Measurements from ENCODE around the gene RDH8.

The RDH8 gene, protein sequence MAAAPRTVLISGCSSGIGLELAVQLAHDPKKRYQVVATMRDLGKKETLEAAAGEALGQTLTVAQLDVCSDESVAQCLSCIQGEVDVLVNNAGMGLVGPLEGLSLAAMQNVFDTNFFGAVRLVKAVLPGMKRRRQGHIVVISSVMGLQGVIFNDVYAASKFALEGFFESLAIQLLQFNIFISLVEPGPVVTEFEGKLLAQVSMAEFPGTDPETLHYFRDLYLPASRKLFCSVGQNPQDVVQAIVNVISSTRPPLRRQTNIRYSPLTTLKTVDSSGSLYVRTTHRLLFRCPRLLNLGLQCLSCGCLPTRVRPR

DNA sequence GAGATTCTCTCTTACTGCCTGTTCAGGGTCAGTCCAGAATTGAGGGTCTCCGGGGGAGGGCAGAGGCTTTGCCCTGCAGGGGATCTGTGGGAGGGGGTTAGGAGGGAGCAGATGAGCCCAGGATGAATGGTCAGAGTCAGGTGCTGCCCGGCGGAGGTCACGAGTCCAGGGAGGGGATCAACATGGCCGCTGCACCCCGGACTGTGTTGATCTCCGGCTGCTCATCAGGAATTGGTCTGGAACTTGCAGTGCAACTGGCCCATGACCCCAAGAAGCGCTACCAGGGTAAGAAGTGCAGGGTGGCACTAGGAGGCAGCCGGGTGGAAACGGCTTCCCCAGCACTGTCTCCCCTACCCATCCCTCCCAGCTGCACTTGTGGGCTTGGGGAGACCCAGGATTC lies at the start of gene RDH8:
Gene RDH8 (plus strand): TSS at position 168 of the 400 bp plus-strand sequence. CDS start 15 bp downstream, at position 183.
- DNase-seq (ENCODE audit: low spot score), result no peak

DNA sequence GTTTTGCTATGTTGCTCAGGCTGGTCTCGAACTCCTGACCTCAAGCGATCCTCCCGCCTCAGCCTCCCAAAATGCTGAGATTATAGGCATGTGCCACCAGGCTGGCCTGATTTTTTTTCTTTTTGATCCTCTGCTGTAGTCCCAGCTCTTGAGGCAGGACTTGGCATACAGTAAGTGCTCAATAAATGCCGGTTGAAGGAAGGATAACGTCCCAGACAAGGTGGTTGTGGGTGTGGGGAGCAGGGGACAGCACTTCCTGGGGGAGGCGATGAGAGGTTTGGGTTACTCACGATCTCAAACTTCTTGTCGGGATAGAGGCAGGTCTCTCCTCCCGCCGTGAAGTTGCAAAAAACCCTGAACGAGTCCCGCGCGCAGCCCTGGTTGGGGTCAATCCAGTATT lies 47.3 kb upstream of the RDH8 start:
- DNase-seq (ENCODE audit: low spot score), result no peak

DNA sequence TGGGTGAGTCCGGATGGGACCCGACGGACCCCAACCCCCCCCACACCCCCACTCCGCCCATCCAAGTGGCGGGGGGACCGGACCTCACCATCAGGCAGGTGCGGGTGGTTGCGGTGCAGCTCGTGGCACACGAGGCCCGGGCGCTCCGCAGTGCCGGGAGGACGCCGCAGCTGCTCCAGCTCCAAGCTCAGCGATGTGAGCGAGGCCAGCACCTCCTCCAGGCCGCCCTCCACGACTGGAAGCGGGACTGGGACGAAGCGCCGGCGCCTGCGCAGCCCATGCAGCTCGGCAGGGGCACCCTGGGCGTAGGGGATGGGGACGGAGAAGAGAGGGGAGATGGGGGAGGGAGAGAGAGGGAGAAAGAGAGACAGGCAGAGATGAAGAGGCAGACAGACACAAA lies 46.8 kb upstream of the RDH8 start:
- DNase-seq (ENCODE audit: low spot score), result no peak

DNA sequence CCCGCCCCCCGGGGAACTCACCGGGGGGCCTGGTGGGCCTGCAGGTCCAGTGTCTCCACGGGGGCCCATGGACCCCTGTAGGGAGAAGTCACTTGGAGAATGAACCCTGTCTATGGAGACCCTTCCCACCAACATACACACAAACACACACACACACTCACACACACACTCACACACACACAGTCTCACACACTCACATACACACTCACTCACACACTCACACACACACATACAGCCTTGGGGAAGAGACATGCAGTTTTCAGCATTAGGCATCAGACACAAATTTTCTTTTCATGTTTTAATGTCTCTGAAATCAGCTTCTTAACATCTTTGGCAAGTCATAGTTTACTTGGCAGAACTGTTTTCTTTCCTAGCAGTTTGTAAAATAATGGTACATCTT lies 46.0 kb upstream of the RDH8 start:
- no peak for DNase-seq (ENCODE audit: low spot score)

DNA sequence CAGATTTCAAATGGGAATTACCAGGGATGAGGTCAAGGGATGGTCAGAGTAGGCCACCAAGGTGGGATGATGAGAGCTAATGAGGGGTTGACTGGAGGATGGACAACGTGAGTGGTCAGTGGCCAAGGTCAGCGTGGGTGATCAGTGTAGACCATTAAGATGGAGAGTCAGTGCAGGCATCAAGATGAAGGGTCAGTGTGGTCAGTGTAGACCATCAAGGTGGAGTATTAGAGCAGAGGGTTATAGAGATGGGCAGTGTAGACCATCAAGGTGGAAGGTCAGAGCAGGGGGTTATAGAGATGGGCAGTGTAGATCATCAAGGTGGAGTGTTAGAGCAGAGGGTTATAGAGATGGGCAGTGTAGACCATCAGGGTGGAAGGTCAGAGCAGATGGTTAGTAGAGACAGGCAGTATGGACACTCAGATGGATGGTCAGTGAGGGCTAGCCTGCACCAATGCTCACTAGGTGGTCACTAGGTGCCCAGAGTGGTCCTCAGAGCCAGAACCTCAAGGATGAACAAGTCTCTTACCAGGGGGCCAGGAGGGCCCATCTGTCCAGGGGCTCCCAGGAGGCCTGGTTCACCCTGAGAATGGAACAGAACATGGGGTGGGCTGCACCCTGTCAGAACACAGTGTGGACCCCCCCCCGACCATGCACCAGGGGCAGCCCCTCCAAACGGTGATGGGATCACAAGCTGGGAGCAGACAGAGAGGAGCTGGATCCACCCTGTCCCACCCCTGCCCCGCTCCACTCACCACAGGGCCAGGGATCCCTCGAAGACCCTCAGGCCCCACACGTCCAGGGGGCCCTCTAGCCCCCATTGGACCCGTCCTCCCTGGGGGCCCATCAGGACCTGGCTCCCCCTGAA lies 44.2 kb upstream of the RDH8 start:
- DNase-seq (ENCODE audit: low spot score), result no peak

DNA sequence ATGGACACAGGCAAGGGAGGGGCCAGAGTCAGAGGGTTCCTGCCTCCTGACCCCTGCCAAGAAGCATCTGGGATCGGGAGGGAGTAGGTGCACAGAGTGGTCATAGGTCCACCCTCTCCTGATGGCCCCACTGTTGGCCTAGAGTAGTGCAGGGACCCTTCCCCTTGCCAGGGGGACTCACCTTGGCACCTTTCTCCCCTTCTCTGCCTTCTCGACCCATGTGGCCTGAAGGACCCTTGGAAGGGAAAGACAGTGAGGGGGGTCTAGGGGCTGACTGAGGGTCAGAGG lies 43.7 kb upstream of the RDH8 start:
- DNase-seq (ENCODE audit: low spot score), result no peak

DNA sequence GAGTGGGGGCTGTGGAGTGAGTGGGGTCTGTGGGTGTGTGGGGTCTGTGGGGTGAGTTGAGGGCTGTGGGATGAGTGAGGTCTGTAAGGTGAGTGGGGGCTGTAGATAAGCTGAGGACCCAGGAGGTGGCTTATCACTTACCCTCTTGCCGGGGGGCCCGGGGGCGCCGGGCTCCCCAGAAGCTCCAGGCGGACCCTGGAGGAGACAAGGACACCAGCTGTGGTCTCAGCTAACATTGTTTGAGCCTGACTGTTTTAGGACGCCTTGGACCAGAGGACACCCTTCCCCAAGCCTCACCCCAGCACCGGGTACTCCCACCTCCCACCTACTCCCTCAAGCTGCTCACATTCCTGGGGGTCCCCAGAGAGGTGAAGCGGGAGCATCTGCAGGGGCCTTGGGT lies 42.8 kb upstream of the RDH8 start:
- DNase-seq (ENCODE audit: low spot score), result no peak

DNA sequence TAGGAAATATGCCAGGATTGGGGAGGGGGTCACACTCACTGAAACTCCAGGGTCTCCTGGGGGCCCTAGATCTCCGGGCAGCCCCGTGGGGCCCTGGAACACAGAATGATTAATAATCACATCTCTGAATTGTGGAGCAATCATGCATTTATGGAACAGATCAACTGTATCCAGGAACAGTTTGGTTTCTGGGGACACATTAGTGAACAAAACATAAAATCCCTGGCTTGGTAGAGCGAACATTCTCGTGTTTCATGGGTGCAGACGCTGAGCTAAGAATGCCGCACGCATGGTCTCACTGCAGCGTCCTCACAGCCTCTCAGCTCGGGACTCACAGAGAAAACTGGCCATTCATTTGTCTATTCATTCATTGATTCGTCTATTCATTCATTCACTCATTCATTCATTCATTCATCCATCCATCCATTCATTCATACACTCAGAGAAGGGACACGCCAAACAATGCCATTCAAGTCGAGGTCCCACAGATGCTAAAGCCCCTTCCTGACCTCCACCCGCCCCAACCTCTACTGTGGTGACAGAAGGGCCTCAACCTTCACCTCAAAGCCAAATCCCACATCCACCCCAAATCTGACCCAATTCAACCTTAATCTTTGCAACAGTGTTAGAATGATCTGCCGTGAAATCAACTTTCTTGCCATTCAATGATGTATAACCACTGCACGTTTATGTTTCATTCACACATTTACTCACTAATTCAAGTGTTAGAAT lies 42.0 kb upstream of the RDH8 start:
- DNase-seq (ENCODE audit: low spot score), result no peak

DNA sequence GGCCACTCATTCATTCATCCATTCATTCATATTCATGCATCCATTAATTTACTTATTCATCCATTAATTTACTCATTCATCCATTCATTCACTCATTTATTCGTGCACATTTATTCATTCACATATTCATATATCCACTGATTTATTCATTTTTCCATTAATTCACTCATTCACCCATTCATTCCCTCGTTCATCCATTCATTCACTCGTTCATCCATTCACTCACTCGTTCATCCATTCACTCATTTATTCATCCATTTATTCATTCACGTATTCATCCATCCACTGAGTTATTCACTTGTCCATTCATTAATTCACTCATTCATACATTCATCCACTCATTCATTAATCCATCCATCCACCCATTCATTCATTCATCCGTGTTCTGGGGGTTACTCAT lies 41.2 kb upstream of the RDH8 start:
- DNase-seq (ENCODE audit: low spot score), result no peak

DNA sequence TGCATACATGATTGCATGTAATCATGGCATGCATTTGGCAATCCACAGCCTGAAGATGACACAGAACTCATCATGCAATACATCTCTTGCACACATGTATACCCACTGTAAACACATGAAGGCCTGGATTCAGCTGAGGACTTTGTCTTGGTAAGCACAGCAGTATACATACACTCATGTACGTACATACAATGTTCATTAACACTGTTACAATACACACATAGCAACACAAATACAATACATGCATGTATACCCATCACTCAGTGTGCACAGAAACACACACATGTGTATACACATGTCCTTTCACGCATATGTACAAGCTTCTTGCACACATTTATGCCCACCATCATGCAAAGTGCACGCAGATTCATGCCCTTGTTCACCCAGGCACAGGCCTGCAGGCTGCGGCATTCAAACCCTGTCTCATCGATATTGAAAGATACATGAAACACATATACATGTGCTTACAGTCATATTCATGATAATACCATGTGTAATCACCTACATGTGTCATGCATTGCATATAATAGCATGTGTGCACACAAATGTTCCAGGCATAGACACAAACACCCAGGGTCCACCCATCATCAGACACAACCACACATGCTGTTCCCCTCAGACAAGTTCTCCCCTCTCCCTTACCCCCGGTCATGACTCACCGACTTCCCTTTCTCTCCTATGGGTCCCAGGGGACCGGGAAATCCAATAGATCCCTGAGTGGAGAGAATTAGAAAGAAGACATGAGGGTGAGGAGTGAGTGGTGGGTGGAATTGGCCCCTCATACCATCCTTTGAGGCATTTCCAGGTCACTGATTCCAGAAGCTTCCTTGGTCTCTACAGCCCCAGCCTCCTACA lies 31.6 kb upstream of the RDH8 start:
- no peak for DNase-seq (ENCODE audit: low spot score)

DNA sequence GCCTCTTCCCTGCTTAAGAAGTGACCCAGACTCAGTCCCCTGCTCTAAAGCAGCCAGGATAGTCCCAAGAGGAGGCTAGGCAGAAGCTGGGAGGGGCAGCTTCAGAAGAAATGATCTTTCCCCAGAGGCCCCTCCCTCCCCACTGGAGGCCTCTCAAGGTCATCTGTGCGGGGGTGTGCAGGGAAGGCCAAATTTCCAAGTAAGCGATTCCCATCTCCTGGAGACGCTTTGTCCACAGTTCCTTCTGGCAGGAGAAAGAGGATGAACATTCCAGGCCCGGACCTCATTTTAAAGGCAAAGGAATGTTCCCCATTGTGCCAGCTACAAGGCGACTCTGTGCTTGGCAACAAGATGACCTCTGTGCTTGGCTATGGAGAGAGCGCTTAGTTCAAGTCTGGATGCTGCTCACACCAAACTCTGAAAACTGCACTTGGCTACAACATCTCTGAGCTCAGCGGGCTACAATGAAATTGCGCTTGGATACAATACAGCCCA lies 26.4 kb upstream of the RDH8 start:
- DNase-seq (ENCODE audit: low spot score), result no peak

DNA sequence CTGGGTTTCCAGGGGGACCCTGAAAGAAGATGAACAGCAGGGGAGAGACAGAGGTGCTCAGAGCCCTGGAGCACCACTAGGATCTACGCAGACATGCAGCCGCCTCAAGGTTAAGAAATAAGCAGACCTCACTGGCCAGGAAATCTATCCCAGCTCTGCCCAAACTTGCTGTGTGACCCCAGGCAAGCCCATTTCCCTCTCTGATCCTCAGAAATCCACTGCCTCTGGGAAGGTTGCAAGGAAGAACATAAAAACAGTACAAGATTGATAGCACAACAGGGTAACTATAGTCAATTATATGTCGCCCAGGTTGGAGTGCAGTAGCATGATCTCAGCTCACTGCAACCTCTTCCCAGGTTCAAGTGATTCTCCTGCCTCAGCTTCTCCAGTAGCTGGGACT lies 23.8 kb upstream of the RDH8 start:
- DNase-seq (ENCODE audit: low spot score), result no peak

DNA sequence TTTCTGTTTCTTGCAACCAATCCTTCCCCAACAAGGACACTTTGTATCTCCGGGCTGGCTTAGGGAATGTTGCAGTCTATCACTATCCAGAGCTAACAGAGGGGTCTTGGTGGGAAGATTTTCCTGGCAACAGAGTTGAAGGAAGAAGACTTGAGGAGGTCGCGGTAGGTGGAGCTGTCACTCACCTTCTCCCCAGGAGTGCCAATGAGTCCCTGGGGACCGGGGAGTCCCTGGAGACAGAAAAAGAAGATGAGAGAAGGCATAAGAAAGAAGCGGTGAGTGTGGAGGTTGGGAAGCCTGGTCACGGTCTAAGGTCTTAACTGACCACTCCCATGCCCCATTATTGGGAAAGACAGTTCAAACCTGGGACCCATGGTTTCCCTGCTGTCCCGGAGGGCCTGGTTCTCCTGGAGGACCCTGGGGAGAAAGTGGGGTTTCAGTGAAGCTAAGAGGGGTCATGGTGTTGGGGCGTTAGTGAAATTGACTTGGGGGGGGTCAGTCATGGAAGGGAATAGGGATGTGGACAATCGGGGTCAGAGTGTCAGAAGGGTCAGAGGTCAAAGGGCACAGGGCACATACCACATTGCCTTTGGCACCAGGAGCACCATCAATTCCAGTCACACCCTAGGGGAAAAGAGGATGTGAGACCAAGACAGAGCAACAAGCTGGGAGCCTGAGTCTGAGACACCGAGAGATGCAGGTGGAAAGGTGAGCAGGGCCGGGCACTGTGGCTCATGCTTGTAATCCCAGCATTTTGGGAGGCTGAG lies 21.7 kb upstream of the RDH8 start:
- no peak for DNase-seq (ENCODE audit: low spot score)

DNA sequence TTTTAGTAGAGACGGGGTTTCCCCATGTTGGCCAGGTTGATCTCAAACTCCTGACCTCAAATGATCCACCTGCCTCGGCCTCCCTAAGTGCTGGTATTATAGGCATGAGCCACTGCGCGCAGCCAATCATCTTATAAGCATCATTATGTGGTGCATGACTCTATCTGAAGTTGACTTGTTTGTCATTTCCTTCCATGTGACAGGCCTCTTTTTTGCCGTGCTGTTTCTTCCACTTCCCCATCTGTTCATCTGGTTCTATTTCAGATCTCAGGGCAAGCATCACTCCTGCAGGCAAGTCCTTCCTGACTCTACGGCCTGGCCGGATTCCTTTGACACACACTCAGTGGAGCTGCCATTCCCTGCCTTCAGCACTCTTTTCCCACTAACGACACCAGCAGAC lies 18.2 kb upstream of the RDH8 start:
- DNase-seq (ENCODE audit: low spot score), result no peak

DNA sequence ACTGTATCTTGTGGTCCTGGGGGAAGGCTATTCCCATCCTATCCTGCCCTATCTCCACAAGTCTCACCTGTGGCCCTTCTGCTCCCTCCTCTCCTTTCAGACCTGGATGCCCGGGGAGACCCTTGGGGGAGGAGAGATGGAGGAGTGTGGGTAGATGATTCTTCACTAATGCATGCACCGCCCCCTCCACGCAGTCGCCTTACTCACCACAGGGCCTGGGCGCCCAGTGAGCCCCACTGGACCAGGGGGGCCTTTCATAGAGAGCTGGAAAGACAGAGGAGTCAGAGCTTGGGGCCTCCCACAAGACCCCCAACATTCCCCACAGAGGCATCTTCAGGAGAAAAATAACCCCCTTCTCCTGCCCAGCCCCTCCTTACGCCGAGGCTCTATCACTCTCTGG lies 17.3 kb upstream of the RDH8 start:
- no peak for DNase-seq (ENCODE audit: low spot score)

DNA sequence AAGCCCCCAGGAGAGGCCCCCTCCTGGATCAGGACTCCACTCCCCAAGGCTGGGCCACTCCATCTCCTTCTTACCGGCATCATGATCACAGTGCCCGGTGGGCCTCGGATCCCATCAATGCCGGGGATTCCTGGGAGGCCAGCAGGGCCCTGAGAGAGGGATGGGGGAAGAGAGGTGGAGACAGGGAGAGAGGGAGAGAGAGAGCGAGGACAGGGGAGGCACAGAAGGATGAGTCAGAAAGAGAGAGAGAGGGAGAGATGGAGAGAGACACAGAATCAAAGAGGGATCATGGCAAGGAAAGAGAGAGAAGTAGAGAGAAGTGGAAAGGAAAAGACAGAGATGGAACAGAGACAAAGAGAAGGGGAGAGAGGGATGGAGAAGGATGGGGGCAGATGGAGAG lies 16.7 kb upstream of the RDH8 start:
- DNase-seq (ENCODE audit: low spot score), result no peak

DNA sequence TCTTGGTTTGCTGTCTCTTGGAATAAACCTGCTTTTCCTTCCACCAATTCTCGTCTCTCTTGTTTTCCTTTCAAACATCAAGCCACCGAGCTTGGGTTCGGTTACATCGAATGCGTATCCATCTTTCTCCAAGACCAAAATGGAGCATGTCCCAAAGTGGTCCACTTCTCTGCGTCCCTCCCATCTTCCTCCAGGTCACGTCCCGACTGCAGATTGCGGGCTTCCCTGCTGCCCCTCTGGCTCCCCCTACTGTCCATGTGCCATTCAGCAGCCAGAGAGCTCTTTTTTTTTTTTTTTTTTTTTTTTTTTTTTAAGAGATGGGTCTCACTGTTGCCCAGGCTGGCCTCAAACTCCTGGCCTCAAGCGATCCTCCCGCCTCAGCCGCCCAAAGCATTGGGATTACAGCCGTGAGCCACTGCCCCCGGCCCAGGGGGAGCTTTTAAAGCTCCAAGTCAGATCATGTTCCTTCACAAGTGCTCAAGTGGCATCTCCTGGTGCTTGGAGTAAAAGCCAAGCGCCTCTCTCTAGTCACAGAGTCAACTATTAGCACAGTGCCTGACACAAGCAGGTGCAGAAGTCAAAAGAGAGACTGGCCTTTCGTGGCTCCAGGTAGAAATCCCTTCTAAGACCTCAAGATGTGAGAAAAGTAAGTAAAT lies 13.0 kb upstream of the RDH8 start:
- DNase-seq (ENCODE audit: low spot score), result peak; percentile 62

DNA sequence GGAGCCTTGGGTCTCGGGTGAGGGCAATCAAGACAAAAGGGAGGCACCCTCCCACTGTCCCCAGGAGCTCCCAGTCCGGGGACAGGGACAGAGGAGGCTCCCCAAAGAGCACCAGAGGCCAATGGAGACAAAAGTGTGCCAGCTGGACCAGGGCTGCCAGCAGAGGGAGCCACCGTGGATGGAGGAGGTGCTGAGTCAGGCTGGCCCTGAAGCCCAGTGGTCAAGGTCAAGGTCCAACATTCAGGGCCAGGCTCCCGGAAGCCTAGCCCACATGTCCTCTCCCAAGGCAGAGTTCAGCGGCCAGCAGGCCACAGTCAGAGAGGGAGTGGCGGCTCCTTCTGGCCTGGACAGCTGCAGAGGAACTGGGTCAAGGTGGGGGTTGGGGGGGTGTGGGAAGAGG lies 11.4 kb upstream of the RDH8 start:
- DNase-seq (ENCODE audit: low spot score), result no peak

DNA sequence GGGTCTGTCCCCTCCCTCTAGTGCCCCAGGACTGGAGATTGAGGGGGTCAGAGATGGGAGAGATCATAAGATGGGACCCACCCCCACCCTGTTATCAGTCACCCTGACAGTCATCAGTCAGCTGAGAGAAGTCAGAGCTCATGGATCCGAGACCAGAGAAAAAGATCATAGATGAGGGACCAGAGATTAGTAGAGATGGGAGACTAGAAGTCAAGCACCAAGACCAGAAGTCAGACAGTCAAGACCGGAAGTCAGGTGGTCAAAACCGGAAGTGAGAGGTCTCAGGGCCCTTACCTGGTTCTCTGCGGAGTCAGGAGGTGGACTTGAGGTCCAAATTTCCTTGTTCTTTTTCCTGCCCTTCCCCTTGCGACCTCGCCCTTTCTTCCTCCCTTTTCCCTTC lies 10.0 kb upstream of the RDH8 start:
- DNase-seq (ENCODE audit: low spot score), result no peak

DNA sequence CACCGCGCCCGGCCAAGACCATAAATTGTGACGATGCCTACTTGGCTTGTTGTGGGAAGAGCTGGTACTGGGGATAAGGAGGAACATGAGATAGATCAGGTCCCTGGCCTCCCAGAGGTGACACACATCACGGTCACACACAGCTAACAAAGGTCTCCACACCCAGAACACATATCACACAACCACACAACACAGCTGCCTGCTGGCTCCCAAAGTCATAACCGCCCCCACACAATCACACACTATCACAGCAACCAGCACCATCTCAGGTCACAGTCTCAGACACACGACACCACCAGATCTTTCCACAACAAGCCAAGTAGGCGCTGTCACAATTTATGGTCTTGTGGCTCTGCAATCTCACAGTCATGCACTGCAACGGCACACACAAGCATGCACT lies 8.7 kb upstream of the RDH8 start:
- DNase-seq (ENCODE audit: low spot score), result no peak
